GM19372 (cell line): Measurements from ENCODE around the gene SLC52A1.
A peak's percentile ranks its signal among the peaks of the same experiment; 100 is the strongest.

Experiments used
- ATAC-seq: cut with Tn5 transposase; IDR thresholded peaks from one replicate; pipeline ENCODE4 v1.9.1; 2021; ENCODE audit warnings: mild to moderate bottlenecking, low read depth, moderate library complexity; ENCODE audit not compliant: unreplicated experiment

Gene SLC52A1

GRCh38 chr17:4997302-4998026 is 37.8 kb downstream of the SLC52A1 start, which contains the start of the genes INCA1 and KIF1C:
Gene INCA1 (minus strand): TSS chr17:4997522. CDS start chr17:4994437, 3,085 bp downstream.
Gene KIF1C (plus strand): TSS chr17:4997950. CDS start chr17:5000247, 2,297 bp downstream.
- ATAC-seq: peak; percentile 82

- no peak for ATAC-seq
Measured at GRCh38 chr17:4994081-4994595, 41.1 kb downstream of the SLC52A1 start.

- ATAC-seq: peak; percentile 9
Measured at GRCh38 chr17:4987767-4988567, 47.3 kb downstream of the SLC52A1 start.

- ATAC-seq: peak; percentile 70
Measured at GRCh38 chr17:4986951-4987766, 48.1 kb downstream of the SLC52A1 start, which contains the start of gene CAMTA2. Gene CAMTA2 (minus strand): TSS chr17:4987675. CDS start chr17:4986222, 1,453 bp downstream.

- no peak for ATAC-seq
Measured at GRCh38 chr17:4986403-4986802, 48.8 kb downstream of the SLC52A1 start.
